Measurements from ENCODE around the gene POF1B.

DNA sequence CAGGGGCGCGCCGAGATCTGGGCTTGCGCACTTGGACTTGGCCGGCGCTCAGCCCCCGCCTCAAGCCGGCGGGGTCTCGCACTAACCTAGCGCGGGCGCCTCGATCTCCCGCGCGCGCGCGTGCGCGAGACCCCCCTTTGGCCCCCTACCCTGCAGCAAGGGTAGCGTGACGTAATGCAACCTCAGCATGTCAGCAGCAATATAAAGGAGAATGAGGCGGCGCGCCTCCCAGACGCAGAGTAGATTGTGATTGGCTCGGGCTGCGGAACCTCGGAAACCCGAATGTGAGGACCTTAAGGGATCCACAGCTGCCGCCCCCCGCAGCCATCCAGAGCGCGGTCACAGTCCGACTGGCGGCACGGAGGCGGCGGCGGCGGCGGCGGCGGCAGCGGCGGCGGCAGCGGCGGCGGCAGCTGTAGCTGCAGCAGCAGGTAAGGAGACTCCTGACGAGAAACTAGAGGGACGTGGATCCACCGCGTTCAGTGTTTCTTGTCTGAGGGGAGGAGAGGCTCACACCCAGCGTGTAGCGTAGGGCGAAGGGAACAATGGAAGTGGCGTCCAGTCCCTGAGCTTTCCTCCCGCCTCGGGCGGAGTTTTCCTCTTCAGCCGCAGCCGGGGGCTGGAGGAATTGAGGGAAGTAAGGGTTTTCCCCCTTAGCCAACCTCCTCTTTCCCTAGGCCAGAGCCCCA, 135.6 kb downstream of the POF1B start, which contains the start of the genes SATL1 and ZNF711:
- TF ChIP-seq, protein P1, sequence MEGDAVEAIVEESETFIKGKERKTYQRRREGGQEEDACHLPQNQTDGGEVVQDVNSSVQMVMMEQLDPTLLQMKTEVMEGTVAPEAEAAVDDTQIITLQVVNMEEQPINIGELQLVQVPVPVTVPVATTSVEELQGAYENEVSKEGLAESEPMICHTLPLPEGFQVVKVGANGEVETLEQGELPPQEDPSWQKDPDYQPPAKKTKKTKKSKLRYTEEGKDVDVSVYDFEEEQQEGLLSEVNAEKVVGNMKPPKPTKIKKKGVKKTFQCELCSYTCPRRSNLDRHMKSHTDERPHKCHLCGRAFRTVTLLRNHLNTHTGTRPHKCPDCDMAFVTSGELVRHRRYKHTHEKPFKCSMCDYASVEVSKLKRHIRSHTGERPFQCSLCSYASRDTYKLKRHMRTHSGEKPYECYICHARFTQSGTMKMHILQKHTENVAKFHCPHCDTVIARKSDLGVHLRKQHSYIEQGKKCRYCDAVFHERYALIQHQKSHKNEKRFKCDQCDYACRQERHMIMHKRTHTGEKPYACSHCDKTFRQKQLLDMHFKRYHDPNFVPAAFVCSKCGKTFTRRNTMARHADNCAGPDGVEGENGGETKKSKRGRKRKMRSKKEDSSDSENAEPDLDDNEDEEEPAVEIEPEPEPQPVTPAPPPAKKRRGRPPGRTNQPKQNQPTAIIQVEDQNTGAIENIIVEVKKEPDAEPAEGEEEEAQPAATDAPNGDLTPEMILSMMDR (IDR thresholded peaks at IDR 0.05) = no peak
- TF ChIP-seq POLR2A (IDR thresholded peaks at IDR 0.05) = no peak
